GM12891 (cell line): ENCODE measurements around the gene RNF40.

ENCODE experiments used
- PAX5 ChIP-seq: IDR thresholded peaks from 2 replicates; pipeline ENCODE4 v1.6.1; 2011; ENCODE audit warnings: low read length, moderate library complexity, mild to moderate bottlenecking; ENCODE audit not compliant: insufficient read depth, severe bottlenecking
- POLR2A ChIP-seq: IDR thresholded peaks from 2 replicates; pipeline ENCODE4 v1.6.1; 2011; ENCODE audit warnings: low read depth, low read length, control low read depth

DNA sequence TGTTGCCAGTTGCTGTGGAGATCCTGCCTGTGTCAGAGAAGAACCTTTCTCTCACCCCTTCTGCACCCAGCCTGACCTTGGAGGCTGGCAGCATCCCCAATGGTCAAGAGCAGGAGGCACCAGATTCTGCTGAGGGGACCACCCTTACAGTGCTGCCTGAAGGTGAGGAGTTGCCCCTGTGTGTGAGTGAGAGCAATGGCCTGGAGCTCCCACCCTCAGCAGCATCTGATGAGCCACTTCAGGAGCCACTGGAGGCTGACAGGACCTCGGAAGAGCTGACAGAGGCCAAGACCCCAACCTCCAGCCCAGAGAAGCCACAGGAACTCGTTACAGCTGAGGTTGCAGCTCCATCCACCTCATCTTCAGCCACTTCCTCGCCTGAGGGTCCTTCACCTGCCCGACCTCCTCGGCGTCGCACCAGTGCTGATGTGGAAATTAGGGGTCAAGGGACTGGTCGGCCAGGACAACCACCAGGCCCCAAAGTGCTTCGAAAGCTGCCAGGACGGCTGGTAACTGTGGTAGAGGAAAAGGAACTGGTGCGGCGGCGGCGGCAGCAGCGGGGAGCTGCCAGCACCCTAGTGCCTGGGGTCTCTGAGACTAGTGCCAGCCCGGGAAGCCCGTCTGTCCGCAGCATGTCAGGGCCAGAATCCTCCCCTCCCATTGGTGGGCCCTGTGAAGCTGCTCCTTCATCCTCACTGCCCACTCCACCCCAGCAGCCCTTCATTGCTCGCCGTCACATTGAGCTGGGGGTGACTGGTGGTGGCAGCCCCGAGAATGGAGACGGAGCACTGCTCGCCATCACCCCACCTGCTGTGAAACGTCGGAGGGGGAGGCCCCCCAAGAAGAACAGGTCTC lies 24.1 kb upstream of the RNF40 start:
- no peak for TF ChIP-seq POLR2A
- TF ChIP-seq PAX5, result no peak
